ENCODE data around the gene APC2. TPM values are rescaled to one million over a fixed set of nuclear protein-coding genes. Genes with fewer than 3 reads are reported as not detected.

APC2 gene
- total RNA-seq, 1 experiment from 2014 or later = 0.68 TPM

DNA sequence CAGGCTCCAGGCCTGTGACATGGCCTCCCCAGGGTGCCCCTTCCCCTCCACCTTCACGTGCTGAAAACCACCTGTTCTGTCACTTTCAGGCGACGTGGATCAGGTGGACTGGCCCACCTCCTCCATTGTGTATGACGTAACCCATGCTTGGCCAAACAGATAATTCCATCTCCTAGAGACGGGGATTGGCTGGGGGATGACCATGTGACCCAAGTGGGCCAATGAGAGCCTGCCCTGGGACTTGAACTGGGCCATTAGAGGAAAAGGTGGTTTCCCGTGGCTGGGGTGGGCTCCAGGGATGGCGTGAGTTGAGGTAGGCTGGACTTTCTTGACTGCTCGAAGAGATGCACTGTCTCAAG lies 66.5 kb downstream of the APC2 start:
- Histone ChIP-seq H4K91ac (ENCODE audit: insufficient read length, low read depth, low read length) (no peak overlapping the region), H4K5ac (ENCODE audit: insufficient read length, low read depth, low read length) (no peak overlapping the region), H2AFZ (ENCODE audit: low read length) (no peak overlapping the region), H4K20me1 (ENCODE audit: control insufficient read depth, insufficient read depth, insufficient read length) (no peaks in the 10 kb centered on the region), H3K4ac (ENCODE audit: low read depth, low read length) (no peak overlapping the region), H3K9me3 (ENCODE audit: control insufficient read depth, low read depth, low read length) (no peaks in the 10 kb centered on the region), H3K79me1 (ENCODE audit: insufficient read depth, low read depth, low read length, poor library complexity, severe bottlenecking) (no peaks in the 10 kb centered on the region), H3K23ac (ENCODE audit: insufficient read length, low read depth, low read length) (no peak overlapping the region), H3K9ac (ENCODE audit: extremely low read depth, insufficient read length, low read length) (no peak overlapping the region), H2BK15ac (ENCODE audit: low read depth, low read length) (no peak overlapping the region), H2BK120ac (ENCODE audit: low read depth, low read length, poor library complexity, severe bottlenecking) (no peak overlapping the region), H3K27ac (ENCODE audit: insufficient read length, low read depth, low read length) (no peak overlapping the region), H4K8ac (replicated peaks; ENCODE audit: insufficient read length, low read depth, low read length) (no peak overlapping the region), H3K18ac (ENCODE audit: insufficient read length, low read depth, low read length) (no peak overlapping the region), H3K23me2 (ENCODE audit: insufficient read length, low read depth, low read length, poor library complexity, severe bottlenecking) (no peaks in the 10 kb centered on the region), H3K56ac (ENCODE audit: insufficient read length, low read depth, low read length) (no peak overlapping the region), H2AK5ac (ENCODE audit: insufficient read length, low read length) (no peak overlapping the region), H3K4me2 (ENCODE audit: insufficient read depth, insufficient read length, low read length) (no peak overlapping the region), H3T11ph (ENCODE audit: low read length) (no peak overlapping the region), H3K27me3 (ENCODE audit: insufficient read depth, low read length) (no peaks in the 10 kb centered on the region), H2BK5ac (ENCODE audit: insufficient read length, low read length) (no peak overlapping the region), H3K4me1 (ENCODE audit: insufficient read depth, low read length) (no peaks in the 10 kb centered on the region), H3K79me2 (ENCODE audit: insufficient read depth, low read length) (no peaks in the 10 kb centered on the region), H2BK20ac (ENCODE audit: low read depth, low read length, poor library complexity, severe bottlenecking) (no peak overlapping the region), H3K14ac (ENCODE audit: insufficient read depth, low read length) (no peak overlapping the region; the same call in 1 of the 2 replicates), H2BK12ac (ENCODE audit: insufficient read length, low read depth, low read length) (no peak overlapping the region)
- H3K36me3 Mint-ChIP-seq (ENCODE audit: insufficient read depth in 1 of 3, low read depth in 3 of 3) = no peaks in the 10 kb centered on the region
- no peak overlapping the region; a peak in 1 of 7 replicates for H3K27ac Mint-ChIP-seq
- H3K27me3 Mint-ChIP-seq (ENCODE audit: low read depth) = peaks cover 74% of the 10 kb centered on the region
- no peak for DNase-seq
- peaks cover 0 to 8% of the 10 kb centered on the region in 2 experiments; a peak in 1 of 5 replicates for H3K9me3 Mint-ChIP-seq
- WGBS (ENCODE audit: extremely low coverage, insufficient read length, low lambda C conversion rate) = no CpG with 5 or more reads among the region's 8 CpGs
- no peak overlapping the region for H3K4me3 Mint-ChIP-seq
- no peaks in the 10 kb centered on the region for H3K4me1 Mint-ChIP-seq
- TF ChIP-seq, protein P1, sequence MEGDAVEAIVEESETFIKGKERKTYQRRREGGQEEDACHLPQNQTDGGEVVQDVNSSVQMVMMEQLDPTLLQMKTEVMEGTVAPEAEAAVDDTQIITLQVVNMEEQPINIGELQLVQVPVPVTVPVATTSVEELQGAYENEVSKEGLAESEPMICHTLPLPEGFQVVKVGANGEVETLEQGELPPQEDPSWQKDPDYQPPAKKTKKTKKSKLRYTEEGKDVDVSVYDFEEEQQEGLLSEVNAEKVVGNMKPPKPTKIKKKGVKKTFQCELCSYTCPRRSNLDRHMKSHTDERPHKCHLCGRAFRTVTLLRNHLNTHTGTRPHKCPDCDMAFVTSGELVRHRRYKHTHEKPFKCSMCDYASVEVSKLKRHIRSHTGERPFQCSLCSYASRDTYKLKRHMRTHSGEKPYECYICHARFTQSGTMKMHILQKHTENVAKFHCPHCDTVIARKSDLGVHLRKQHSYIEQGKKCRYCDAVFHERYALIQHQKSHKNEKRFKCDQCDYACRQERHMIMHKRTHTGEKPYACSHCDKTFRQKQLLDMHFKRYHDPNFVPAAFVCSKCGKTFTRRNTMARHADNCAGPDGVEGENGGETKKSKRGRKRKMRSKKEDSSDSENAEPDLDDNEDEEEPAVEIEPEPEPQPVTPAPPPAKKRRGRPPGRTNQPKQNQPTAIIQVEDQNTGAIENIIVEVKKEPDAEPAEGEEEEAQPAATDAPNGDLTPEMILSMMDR (conservative IDR thresholded peaks at IDR 0.05) = no peak
